AG08395 (cell line): ENCODE measurements around the gene PTPRN2.

Experiments used
- DNase-seq: peaks from one replicate; pipeline ENCODE4 v3.0.0; 2012; ENCODE audit warnings: mixed read lengths, low spot score

Gene PTPRN2

DNA sequence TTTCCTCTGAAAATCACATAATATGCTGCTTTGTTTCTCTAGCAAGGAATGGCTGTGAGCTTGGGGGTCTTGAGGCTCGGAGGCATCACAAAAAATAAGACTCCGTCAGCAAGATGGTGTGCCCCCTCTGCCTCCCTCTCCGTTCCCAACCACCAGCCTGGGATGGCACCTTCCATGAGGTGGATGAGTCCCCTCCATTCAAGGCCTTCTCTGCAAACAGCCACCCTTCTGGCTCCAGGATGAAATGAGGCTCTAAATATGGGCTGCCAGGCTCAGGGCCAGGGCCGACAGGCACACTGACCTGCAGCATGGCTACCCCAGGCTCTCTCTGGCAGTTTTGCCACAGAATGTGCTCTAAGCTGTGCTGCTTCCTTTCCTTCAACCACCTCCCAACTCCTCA, 521.5 kb downstream of the PTPRN2 start:
- DNase-seq = no peak

DNA sequence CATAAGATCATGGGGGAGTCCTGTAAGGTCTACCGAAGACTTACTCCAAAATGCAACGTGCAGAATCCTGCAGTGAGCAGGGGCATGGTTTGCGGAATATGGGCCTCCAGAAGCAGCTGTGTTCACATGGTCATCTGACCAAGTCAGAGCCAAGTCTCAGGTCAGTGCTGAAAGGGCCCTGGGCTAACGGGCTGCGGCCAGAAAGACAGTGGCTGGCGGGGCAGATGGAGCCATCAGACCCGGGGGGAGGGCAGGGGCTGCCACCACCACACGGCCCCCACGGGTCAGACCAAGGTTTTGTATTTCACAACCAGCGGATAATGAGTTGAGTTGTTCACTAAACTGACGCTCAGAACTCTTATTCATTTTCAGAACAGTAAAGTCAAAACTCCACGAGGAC, 522.3 kb downstream of the PTPRN2 start:
- DNase-seq = no peak

GRCh38 chr7:158064631-158065030, 523.0 kb downstream of the PTPRN2 start:
- no peak for DNase-seq

GRCh38 chr7:158063850-158064610, 523.6 kb downstream of the PTPRN2 start:
- DNase-seq = no peak

DNA sequence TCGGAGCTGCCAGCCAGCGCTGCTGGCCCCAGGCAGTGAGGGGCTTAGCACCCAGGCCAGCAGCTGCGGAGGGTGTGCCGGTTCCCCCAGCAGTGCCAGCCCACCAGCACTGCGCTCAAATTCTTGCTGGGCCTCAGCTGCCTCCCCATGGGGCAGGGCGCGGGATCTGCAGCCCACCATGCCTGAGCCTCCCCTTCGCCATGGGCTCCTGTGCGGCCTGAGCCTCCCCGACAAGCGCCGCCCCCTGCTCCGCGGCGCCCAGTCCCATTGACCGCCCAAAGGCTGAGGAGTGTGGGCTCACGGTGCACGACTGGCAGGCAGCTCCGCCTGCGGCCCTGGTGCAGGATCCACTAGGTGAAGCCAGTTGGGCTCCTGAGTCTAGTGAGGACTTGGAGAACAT, 525.0 kb downstream of the PTPRN2 start:
- no peak for DNase-seq

- no peak for DNase-seq
These were observed 525.6 kb downstream of the PTPRN2 start for GRCh38 chr7:158061884-158062656.

DNA sequence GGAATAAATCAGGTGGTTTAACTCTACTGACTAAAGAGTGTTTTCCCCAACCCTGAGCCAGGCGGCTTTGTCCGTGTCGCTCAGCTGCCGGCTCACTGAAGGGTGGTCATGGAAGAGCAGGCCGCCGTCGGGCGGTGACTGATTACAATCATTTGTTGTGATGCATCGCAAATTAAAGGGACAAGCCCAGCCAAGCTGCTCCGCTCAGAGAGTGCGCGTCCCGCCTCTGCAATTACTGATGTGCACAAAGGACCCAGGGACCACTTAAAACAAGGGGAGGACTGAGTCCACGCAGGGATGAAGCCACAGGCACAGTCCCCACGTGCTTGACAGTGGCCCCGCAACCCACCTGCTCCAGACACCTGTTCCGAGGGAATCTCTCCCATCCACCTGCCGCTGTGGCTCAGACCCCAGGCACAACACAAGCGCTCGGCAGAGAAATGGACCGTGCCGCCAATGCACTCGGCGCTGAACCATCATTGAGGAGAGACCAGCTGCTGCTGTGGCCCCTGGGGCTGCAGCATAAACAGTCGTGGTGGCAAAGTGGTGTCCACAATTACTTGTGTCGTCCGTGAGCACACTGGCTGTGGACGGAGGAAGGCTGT, 526.5 kb downstream of the PTPRN2 start:
- no peak for DNase-seq

DNA sequence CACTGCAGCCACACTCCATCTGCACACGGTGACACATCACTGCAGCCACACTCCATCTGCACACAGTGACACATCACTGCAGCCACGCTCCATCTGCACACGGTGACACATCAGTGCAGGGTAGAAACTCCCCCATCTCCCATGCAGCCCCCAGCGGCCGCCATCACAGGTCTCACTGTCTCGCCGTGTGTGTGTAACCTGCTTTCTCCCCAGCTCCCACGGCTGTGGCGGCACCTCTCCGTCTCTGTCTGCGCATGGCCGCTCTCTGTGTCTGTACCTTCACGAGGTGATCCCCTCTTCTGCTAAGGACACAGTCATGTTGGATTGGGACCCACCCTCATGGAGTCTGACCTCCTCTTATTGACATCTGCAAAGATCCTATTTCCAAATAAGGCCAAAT, 527.4 kb downstream of the PTPRN2 start:
- DNase-seq = no peak

DNA sequence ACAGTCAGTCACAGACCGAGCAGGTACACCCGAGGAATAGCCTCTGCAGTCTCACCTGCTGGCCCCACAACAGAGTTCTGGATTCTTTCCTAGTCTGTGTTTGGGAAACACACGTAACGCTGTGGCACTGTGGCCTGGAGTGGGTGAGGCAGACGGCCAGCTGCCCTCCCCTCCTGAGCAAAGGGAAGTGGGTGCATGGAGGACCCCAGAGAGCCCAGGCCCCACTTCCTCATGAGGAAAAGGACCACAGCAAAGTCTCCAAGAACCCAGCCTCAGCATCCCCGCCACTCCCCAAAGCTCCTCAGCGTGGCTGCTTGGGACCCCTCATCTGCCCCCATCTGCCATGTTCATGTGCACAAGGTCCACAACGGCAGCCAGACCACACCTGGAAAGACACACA, 530.2 kb downstream of the PTPRN2 start:
- DNase-seq = no peak

- no peak for DNase-seq
These were observed 530.9 kb downstream of the PTPRN2 start for GRCh38 chr7:158056761-158057160.

DNA sequence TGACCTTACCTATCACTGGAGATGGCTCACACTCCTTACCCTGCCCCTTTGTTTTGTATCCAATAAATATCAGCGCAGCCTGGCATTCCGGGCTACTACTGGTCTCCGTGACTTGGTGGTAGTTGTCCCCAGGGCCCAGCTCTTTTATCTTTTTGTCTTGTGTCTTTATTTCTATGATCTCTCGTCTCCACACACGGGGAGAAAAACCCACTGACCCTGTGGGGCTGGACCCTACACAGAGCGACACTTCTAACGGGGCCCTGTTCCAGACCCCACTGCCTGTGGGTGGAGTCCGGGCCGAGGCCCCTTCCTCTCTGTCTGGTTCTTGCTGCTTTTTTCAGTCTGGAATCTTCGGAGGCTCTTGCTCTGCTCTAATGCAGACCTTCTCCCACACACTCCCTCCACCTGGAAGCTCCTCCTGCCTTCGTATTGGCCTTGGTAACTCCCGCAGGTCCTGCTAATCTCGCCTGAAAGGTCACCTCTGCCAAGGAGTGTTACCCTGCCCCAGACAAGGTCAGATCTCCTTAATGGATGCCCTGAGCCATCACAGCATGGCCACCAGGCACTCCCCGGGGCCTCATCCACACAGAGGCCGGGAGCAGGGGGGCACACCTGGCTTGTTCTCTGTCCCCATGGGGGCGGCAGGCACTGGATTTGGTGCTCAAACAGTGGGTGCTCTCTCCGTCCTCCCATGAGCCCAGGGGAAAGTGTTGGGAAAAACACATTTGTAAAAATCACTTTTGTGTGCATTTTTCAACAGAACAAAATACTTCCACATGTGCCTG, 531.7 kb downstream of the PTPRN2 start:
- no peak for DNase-seq

DNA sequence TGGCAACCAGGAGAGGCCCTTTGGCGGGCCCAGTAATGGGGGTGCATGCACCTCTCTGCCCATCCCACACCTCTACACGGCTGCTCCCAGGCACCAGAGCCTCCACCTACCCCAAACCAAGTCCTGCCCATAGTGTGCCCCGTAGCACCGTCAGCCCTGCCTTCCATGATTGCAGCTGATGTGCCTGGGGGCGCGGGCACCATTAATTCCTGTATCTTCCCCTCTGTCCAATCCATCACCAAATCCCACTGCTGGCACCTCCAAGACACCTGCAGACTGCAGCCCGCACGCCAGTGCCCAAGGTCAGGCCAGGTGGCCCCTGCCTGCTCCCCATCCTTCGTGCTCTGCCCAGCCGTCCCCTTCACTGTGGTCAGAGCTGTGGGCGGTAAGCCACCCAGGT, 533.0 kb downstream of the PTPRN2 start:
- no peak for DNase-seq

DNA sequence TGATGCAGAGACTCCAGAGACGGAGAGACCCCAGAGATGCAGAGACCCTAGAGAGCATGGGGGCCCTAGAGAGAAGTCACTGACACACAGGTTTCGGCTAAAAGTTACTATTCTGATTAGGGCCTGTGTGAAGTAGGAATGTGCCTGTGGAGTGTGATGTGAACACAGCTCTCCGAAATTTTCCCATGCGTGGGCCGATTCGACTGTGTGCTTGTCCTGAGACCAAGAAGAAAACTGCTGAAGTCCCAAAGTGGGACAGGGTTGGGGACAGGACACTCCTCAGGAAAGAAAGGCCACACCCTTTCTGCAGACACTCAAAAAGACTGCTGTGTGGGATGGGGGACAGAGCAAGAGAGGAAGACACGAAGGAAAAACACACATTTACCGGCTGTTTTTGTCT, 533.5 kb downstream of the PTPRN2 start:
- no peak for DNase-seq

DNA sequence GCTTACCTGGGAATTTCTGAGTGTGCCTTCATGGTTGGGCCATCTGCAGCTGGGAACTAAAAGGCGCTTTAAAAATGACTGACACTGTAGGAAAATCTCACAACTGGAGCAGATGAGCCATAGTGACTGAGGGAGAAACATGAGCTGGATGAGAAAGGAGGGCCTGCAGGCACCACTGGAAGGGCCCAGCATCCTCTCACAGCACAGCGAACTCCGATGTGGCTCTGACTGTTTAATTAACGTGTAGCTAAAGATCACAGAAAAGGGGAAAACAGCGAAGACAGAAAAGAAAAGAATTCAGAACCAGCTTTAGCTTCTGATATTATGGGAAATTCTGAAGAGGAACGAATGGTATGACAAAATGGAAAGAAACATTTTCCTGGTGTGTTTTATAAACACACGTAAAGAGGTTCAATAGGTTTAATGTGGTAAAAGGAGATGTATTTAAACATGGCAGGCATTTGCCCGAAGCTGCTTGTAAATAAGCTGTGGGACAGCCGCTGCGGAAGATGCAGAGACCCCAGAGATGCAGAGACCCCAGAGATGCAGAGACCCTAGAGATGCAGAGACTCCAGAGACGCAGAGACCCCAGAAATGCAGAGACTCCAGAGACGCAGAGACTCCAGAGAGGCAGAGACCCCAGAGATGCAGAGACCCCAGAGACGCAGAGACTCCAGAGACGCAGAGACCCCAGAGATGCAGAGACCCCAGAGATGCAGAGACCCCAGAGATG, 534.3 kb downstream of the PTPRN2 start:
- DNase-seq = no peak

- no peak for DNase-seq
These were observed 535.1 kb downstream of the PTPRN2 start for GRCh38 chr7:158052381-158053060.

GRCh38 chr7:158051776-158052175, 535.8 kb downstream of the PTPRN2 start:
- DNase-seq = no peak

- DNase-seq = no peak
These were observed 536.5 kb downstream of the PTPRN2 start for GRCh38 chr7:158050978-158051651.

DNA sequence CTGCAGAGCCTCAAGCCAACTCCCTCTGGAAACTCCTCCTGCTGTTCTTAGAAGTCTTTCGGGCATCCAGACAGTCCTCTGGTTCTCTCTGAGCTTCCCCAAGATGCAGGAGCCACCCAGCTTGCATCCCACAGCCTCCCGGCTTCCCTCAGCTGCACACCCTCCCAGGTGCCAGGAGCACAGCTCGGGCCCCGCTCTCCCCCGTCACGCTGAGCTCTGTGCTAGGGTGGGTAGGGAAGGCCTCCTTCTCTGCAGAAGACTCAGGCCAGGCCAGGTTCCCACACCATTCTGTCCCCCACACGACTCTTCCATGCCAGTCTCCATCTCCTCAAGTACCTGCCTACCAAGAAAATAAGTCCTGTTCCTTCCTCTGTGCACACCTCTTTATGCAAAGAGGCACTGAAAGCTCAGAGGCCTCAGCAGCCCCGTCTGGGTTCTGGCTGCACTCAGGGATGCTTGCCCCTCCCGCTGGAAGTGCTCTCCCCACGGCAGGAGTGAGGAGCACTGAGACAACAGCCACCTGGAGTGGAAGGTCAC, 537.1 kb downstream of the PTPRN2 start:
- no peak for DNase-seq

DNA sequence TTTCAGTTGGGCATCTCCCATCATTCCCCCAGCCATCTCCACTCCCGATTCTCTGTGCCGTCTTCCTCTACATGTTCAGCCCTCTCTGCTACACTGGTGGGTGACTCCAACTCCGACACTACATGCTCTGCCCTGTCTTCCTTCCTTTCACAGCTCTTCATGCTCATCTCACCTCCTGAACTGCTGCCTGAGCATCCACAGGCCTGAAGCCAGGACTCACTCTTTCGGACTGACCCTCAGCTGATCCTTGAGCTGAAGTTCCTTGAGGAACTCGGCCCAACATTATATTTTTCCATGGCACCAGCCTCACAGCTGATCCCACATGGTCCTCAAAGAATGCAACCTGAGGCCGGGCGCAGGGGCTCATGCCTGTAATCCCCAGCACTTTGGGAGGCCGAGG, 538.4 kb downstream of the PTPRN2 start:
- DNase-seq = no peak

- DNase-seq = no peak
These were observed 539.1 kb downstream of the PTPRN2 start for GRCh38 chr7:158048569-158048968.
